ENCODE measurements around the gene THYN1. TPM values are rescaled to one million over a fixed set of nuclear protein-coding genes. Genes with fewer than 3 reads are reported as not detected.
"Not testable (repeated sequence)": the region's sequence is repeated elsewhere in the genome, so short reads cannot be mapped to it uniquely, and the experiment has no call there.

THYN1 gene
- total RNA-seq, 1 experiment from 2014 or later = 111 TPM

GRCh38 chr11:134276396-134277182 is 23.4 kb upstream of the THYN1 start:
- in situ Hi-C loops (cut with HindIII; ENCODE audit: low sequenced_read_pairs) = no loop called here
- DNase-seq (ENCODE audit: low spot score) = peak; percentile 53

GRCh38 chr11:134275534-134276395 is 22.6 kb upstream of the THYN1 start, which contains the start of gene GLB1L3:
Gene GLB1L3, plus strand, starts transcription at chr11:134276379. Its CDS starts 362 bp downstream, at chr11:134276741.
- DNase-seq (ENCODE audit: low spot score) = peak; percentile 81
- in situ Hi-C loops (cut with HindIII; ENCODE audit: low sequenced_read_pairs) = no loop called here

DNA sequence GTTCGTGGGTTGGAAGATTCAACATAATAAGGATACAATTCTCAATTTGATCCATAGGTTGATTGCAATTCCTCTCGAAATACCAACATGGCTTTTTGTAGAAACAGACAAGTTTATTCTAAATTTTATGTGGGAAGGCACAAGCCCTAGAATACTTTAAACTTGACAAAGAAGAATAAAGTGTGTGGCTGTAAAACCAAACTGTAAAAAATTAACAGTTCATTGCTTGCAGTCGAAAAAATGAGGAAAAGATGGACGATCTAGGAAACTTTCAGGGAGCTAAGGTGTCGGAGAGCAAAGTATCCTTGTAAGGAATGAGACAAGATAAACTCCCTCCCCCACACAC is 22.0 kb upstream of the THYN1 start:
- no peak for DNase-seq (ENCODE audit: low spot score)
- in situ Hi-C loops (cut with HindIII; ENCODE audit: low sequenced_read_pairs) = no loop called here

DNA sequence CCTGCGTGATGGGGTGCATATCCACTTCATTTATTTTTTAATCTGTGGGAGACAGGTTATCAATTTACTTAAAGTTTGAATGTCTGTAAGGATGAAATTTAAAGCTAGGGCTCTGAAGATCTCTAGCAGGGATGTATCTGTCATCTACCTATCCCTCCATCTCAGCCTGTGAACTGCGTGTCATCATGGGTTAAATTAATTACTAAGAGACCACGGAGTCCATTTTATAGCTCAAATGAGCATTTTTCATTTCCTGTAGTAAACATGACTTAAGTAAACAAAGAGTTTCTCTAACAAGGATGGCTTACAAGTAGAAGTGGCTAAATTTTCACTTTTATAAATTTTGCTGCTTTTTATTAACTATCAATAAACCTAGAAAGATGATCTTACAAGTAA is 20.2 kb upstream of the THYN1 start:
- DNase-seq (ENCODE audit: low spot score) = no peak
- in situ Hi-C loops (cut with HindIII; ENCODE audit: low sequenced_read_pairs) = no loop called here

DNA sequence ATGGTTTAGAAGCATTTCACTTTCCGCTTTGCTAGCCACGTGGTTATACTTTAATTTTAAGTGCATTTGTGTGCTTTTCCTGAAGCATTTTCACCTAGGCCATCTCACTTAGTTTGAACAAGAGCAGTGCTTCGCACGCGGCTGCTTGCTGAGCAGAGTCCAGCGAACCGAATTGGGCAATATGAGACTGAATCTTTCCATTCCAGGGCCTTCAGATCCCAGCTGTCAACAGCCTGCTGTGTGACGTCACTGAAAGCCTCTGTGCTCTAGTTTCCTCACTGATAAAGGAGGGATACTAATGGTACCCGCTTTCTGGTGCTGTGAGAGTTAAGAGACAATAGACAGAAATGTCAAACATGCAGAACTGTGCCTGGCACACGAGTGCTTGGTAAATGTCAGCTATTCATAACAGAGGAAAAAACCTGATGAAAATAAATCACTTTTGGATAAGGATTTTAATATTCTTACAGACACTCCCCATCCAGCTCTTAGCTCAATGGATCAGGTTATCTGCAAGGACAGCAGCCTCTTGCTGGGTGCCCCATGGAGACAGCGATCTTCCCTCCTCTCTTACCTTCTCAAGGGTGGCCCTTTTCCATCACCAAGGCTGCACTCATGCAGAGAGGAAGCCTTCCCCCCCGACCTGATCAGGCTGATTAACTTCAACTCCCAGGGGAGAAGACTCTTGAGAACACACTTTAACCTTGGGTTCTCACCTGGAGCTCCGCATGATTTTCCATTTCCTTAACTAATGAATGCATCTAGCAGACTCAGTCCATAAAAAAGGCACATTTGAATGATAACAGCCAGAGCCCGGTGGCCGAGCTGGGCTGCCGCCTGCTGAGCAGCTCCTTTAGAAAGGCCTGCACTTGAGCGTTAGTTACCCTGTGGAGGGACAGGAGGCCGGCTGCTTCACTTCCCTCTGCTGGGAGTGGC is 19.5 kb upstream of the THYN1 start:
- in situ Hi-C loops (cut with HindIII; ENCODE audit: low sequenced_read_pairs) = no loop called here
- peak; percentile 28 for DNase-seq (ENCODE audit: low spot score)

DNA sequence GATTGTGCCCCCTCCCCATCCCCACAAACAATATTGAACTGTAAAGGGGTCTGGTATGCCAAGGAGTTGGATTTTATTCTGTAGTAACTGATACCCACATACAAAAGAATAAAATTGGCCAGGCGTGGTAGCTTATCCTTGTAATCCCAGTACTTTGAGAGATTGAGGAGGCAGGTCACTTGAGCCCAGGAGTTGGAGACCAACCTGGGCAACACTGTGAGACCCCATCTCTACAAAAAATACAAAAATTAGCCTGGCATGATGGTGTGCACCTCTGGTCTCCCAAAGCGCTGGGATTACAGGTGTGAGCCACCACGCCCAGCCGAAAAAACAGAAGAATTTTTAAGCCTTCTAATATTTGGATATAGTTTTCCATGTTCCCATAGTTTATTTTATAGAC is 18.8 kb upstream of the THYN1 start:
- DNase-seq (ENCODE audit: low spot score) = no peak
- in situ Hi-C loops (cut with HindIII; ENCODE audit: low sequenced_read_pairs) = no loop called here

DNA sequence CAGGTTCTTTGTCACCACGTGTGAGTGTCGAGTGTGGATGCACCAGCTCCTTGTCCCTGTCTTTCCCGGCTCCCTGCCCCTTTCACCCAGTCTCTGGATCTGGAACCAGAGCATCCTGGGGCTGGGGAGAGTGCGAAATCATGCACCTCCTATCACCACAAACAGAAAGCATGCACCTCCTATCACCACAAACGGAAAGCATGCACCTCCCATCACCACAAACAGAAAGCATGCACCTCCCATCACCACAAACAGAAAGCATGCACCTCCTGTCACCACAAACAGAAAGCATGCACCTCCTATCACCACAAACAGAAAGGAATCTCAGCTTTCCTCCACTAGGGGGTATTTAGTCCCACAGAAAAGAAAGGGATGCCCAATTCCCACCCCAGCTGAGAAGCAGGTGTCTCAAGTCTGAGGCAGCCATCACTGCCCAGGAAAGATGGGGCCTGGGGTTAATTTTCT is 17.1 kb upstream of the THYN1 start:
- in situ Hi-C loops (cut with HindIII; ENCODE audit: low sequenced_read_pairs) = no loop called here

DNA sequence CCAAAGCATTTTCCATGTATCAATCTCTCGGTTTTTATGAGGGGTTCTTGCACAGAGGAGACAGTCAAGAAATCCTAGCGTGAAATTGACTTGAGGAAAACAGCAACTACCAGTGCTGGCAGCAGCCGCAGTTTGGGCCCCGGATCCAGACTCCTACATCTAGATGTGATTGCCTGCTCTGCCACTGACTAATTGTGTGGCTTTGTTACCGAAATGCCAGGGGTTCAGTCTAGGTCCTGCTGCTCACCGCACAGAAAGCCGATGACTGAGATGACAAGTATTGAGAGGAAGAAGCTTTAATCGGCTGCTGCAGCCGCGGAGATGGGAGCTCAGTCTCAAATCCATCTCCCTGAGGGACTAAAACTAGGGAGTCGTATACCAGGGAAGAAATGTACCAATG is 14.8 kb upstream of the THYN1 start:
- DNase-seq (ENCODE audit: low spot score) = no peak
- in situ Hi-C loops (cut with HindIII; ENCODE audit: low sequenced_read_pairs) = no loop called here

More for the DNA sequence above, 17.1 kb upstream of the THYN1 start:
- peak; percentile 21 for DNase-seq (ENCODE audit: low spot score)

DNA sequence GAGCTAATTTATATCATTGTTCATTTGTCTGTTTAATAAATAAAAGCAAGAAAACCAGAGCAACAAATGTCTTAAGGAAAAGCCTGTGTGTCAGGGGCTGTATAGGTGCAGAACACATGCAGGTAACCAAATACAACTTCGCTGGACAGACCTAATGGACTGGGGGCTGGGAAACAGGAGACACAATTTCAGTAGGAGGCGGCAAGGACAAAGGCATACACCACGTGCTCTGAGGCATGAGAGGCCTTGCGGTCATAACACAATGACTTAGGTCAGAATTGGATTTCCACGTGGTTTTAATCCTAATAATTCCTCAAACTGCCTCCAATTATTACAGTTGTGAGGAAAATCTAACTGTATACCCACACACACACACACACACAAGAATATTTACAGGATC is 14.3 kb upstream of the THYN1 start:
- in situ Hi-C loops (cut with HindIII; ENCODE audit: low sequenced_read_pairs) = no loop called here
- DNase-seq (ENCODE audit: low spot score) = no peak

GRCh38 chr11:134266841-134267251 is 13.7 kb upstream of the THYN1 start:
- in situ Hi-C loops (cut with HindIII; ENCODE audit: low sequenced_read_pairs) = no loop called here
- DNase-seq (ENCODE audit: low spot score) = no peak

- in situ Hi-C loops (cut with HindIII; ENCODE audit: low sequenced_read_pairs) = no loop called here
- DNase-seq (ENCODE audit: low spot score) = no peak
Observed at GRCh38 chr11:134266440-134266839, 13.3 kb upstream of the THYN1 start.

DNA sequence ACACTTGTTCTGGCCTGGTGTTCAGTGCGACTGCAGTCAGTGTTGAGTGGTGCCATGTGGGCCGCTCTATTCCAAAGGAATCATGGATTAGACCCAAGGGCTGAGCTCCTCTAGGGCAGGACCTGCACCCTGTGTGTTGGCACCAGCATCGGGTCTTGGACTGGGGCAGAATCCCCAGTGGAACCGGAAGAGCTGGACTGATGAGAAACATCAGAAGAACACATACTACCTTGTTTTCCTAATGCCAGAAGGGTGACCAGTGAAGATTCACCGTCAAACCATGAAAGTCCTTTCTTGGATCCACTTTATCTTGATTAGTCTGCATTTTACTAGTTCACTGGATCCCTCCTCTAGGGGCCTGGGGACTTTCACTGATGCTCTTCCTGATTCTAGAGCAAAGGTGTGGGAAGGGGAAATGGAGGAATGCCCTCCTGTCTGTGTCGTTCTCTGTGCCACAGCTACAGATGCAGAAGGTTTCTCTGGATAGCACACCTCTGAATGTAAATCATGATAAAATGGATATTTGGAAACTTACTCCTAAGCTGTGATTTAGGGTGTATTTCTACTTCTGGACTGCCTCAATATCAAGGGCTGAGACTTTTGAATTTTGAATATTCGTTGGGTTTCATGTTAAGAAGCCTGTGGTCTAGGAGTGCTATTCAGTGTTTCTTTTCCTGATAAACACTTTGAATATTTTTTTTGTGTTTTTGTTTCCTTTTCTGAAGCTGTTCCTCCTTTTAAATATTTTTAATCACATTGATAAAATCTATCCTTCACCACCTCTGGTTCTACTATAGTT is 12.0 kb upstream of the THYN1 start:
- DNase-seq (ENCODE audit: low spot score) = no peak
- in situ Hi-C loops (cut with HindIII; ENCODE audit: low sequenced_read_pairs) = no loop called here

DNA sequence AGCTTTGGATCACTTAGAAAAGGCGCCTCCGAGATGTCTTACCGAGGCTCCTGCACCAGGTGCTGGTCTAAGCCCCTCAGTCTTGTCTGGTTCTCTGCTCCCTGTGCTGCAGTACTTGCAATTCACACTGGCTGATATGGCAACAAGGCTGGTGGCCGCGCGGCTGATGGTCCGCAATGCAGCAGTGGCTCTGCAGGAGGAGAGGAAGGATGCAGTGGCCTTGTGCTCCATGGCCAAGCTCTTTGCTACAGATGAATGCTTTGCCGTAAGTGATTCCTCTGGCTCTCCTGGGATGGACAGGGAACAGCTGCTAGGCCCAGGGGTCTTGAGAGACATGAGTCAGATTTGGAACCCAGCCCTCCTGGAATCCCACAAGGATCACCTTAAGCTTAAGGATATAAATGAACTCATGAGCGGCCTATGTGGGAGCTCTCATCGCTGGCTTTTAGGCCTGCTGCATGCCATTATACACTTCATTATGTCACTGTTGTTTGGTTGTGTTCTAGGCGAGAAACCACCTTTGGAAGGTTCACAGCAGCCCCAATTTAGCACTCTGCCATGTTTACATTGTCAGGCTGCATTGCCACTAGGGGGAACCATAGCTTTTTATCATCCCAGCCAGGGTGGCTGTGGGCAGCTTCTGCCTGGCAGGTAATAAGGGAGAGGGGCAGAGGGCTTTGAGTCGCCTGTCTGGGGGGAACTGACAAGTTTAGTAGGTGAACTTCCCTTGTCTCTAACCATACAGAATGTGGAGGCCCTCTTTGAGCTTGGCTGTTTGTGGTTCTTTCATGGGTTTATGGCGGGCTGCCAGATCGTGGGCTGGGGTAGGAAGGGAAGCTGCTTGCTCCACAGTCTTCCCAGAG is 8.7 kb upstream of the THYN1 start:
- peak; percentile 11 for DNase-seq (ENCODE audit: low spot score)
- in situ Hi-C loops (cut with HindIII; ENCODE audit: low sequenced_read_pairs) = no loop called here

- in situ Hi-C loops (cut with HindIII; ENCODE audit: low sequenced_read_pairs) = no loop called here
- no peak for DNase-seq (ENCODE audit: low spot score)
Observed at GRCh38 chr11:134260983-134261382, 7.8 kb upstream of the THYN1 start.

DNA sequence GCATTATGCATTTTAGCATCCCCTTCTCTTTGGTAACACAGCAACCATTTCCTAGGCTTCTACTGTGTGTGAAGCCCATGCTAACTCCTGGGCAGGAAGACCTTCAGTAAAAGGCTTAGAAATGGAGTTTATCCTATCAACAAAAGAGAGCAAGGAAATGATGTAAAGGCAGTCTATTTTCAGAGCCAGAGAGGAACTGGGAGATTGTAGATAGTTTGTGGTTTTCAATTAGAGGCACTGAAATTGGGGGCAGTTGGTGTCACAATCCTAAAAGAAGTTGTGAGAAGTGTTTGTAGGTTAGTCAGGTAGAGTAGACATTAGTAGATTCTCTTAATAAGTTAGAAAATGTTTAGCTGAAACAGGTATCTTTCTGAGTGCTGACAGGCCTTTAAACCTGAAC is 7.4 kb upstream of the THYN1 start:
- in situ Hi-C loops (cut with HindIII; ENCODE audit: low sequenced_read_pairs) = no loop called here
- no peak for DNase-seq (ENCODE audit: low spot score)

- in situ Hi-C loops (cut with HindIII; ENCODE audit: low sequenced_read_pairs) = no loop called here
- DNase-seq (ENCODE audit: low spot score) = no peak
Observed at GRCh38 chr11:134258577-134258976, 5.4 kb upstream of the THYN1 start.

DNA sequence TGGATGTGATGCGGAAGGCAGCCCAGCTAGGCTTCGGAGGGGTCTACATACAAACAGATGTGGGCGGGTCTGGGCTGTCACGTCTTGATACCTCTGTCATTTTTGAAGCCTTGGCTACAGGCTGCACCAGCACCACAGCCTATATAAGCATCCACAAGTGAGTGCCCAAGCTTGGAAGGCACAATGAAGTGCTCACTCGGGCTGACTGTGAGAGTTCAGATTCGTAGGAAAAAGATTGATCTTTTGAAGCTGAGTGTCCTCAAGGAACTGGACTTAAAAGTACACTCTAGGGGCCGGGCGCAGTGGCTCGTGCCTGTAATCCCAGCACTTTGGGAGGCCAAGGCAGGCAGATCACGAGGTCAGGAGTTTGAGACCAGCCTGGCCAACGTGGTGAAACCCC is 3.9 kb upstream of the THYN1 start:
- DNase-seq (ENCODE audit: low spot score) = no peak
- in situ Hi-C loops (cut with HindIII; ENCODE audit: low sequenced_read_pairs) = no loop called here

- DNase-seq (ENCODE audit: low spot score); in situ Hi-C loops (cut with HindIII; ENCODE audit: low sequenced_read_pairs): not testable (repeated sequence)
Observed at GRCh38 chr11:134255184-134255561, 2.0 kb upstream of the THYN1 start.
